ENCODE results near the gene OBSCN.
"Not testable (repeated sequence)": the region's sequence is repeated elsewhere in the genome, so short reads cannot be mapped to it uniquely, and the experiment has no call there.

OBSCN gene

DNA sequence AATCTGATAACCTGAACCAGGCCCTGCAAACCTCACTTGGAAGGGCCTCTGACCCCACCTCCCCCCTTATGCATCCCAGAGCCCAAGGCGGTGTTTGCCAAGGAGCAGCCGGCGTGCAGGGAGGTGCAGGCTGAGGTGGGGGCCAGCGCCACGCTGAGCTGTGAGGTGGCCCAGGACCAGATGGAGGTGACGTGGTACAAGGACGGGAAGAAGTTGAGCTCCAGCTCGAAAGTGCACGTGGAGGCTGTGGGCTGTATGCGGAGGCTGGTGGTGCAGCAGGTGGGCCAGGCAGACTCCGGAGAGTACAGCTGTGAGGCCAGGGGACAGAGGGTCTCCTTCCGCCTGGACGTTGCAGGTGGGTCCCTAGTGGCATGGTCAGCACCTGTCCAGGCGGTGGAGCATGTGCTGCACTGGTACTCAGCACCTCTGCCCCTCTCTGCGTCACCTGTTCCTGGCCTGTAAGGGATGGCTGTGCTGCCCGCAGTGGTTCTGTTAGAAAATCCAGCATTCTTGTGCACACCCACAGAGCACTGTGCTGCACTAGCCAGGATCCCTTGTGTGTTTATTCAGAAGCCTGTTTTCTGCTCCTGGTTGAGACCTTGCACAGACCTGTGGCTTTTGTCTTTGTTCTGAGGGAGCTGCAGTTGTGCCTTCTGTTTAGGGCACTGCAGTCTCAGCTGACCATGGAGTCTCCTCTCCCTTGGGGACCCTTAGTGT, 11.6 kb downstream of the OBSCN start:
- TF ChIP-seq CTCF (conservative IDR thresholded peaks at IDR 0.05) (no peak), ZFX (IDR thresholded peaks at IDR 0.05) (no peak)
- no peak overlapping the region for H3K27ac ChIP-seq

DNA sequence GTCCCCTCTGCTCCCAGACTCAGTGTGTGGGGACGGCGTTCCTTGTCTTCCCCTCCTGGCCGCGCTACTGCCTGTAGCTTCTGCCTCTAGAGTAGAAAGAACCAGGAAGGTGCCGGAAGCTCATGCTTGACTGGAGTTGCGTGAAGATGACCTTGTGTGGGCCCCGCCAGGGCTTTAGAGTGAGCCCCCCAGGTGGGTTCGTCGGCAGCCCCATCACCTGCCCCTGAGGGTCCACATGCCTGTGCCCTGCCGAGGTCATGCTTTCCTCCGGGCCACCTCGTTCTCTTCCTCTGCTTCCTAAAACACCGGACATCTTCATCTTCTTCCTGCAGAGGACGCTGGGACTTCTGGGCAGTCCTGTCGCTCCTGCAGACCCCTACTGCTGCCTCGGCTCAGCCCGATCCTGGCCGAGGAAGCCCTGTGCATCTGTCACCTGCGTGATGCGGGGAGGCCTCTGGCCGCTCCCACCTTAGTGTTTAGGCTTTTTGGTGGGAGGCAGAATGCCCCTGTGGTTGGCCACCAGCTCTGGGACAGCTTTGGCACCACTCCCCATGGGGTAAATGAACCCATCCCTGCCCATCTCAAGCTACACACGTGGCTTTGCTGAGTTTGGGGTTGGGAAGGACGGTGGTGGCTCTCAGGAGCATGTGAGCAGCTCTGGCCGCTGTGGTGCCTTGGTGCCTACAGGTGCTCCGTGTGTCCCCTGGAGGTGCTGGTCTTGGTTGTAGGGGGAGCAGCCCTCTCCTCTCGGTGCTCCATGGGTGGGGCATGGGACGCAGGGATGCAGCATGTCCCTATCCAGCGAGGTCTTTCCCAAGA, 12.3 kb downstream of the OBSCN start:
- no peak overlapping the region for H3K27ac ChIP-seq
- TF ChIP-seq ZFX (IDR thresholded peaks at IDR 0.05) (no peak), CTCF (conservative IDR thresholded peaks at IDR 0.05) (no peak)

DNA sequence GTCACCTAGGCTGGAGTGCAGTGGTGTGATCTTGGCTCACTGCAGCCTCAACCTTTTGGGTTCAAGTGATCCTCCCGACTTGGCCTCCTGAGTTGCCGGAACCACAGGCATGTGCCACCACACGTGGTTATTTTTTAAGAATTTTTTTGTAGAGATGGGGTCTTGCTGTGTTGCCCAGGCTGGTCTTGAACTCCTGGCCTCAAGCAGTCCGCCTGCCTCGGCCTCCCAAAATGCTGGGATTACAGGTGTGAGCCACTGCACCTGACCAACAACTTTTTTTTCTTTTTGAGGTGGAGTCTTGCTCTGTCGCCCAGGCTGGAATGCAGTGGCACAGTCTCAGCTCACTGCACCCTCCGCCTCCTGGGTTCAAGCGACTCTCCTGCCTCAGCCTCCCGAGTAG, 13.3 kb downstream of the OBSCN start:
- H3K27ac ChIP-seq = not testable (repeated sequence)

DNA sequence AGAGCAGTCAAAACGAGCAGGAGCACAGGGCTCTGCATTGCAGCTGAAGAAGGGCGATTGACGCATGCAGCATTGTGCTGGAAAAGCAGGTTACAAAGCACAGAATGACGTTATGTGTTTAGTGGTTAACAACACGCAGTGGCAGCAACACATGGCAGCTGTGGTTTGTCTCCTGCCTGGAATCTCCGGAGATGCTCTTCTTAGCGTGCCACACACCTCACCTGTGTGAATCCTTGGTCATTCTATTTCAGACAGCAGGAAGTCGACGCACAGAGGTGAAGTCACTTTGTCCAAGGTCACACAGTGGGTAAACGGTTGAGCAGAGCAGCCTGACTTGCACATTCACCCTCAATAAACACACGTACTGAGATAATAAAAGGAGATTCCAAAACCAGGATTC, 14.7 kb downstream of the OBSCN start:
- no peak for TF ChIP-seq ZFX (IDR thresholded peaks at IDR 0.05)
- no peak for TF ChIP-seq CTCF (conservative IDR thresholded peaks at IDR 0.05)
- no peak overlapping the region for H3K27ac ChIP-seq

- no peak overlapping the region for H3K27ac ChIP-seq
- no peak for TF ChIP-seq ZFX (IDR thresholded peaks at IDR 0.05)
- TF ChIP-seq CTCF (conservative IDR thresholded peaks at IDR 0.05) = no peak
These were observed 16.6 kb downstream of the OBSCN start for GRCh38 chr1:228224198-228225164.

- TF ChIP-seq CTCF (conservative IDR thresholded peaks at IDR 0.05) (no peak), ZFX (IDR thresholded peaks at IDR 0.05) (no peak)
- H3K27ac ChIP-seq = no peak overlapping the region
These were observed 17.4 kb downstream of the OBSCN start for GRCh38 chr1:228225165-228225710.

GRCh38 chr1:228225740-228226139, 17.9 kb downstream of the OBSCN start:
- TF ChIP-seq ZFX (IDR thresholded peaks at IDR 0.05) = no peak
- no peak for TF ChIP-seq CTCF (conservative IDR thresholded peaks at IDR 0.05)
- no peak overlapping the region for H3K27ac ChIP-seq

Measured in C4-2B (cell line).